Psoas muscle (tissue), 8 donors: Measurements from ENCODE around the gene AHRR. TPM values are rescaled to one million over a fixed set of nuclear protein-coding genes. Genes with fewer than 3 reads are reported as not detected.

Experiments
- ATAC-seq, 4 donors: fragments of 200-7000 bp; cut with Tn5 transposase; one replicate each; pipeline ENCODE4 v1.9.1; 2020; ENCODE audit warnings: moderate library complexity in 3 of 4, mild to moderate bottlenecking in 2 of 4
- DNase-seq, 2 donors: peaks; one replicate each; pipeline ENCODE4 v3.0.0-alpha.2; 2020
- H3K27ac ChIP-seq: fragments of 200-600 bp; one replicate; pipeline ENCODE4 v1.8.0; 2022
- H3K27me3 ChIP-seq, 3 donors: fragments of 200-600 bp in 1 of 3; one replicate each; pipeline versions ENCODE4 v1.6.1 to v1.8.0; 2013 to 2022; ENCODE audit warnings: low read length in 2 of 3, mild to moderate bottlenecking in 2 of 3, moderate library complexity in 1 of 3; ENCODE audit not compliant: insufficient read depth in 3 of 3
- H3K36me3 ChIP-seq, 2 donors: fragments of 200-600 bp in 1 of 2; one replicate each; pipeline versions ENCODE4 v1.6.1 to v1.8.0; 2013 to 2022; ENCODE audit warnings: low read depth in 1 of 2, mild to moderate bottlenecking in 1 of 2, moderate library complexity in 1 of 2; ENCODE audit not compliant: insufficient read depth in 1 of 2
- H3K4me1 ChIP-seq: fragments of 200-600 bp; one replicate; pipeline ENCODE4 v1.8.0; 2022
- H3K4me3 ChIP-seq: fragments of 200-600 bp; one replicate; pipeline ENCODE4 v1.8.0; 2022; ENCODE audit warnings: mild to moderate bottlenecking
- H3K9me3 ChIP-seq: fragments of 200-600 bp; one replicate; pipeline ENCODE4 v1.8.0; 2022
- WGBS, 3 donors: extraction: QIAGEN DNeasy Blood & Tissue Kit; methylation state at CpG; one replicate each; pipeline versions ENCODE4 v1.1.6 to v1.1.7; 2013; 5-methylcytosine and 5-hydroxymethylcytosine counted together
- intact Hi-C, 2 donors: fragments of 100-400 bp; cut with DNase I; formaldehyde crosslinking; loops; one replicate each; pipeline versions ENCODE4 v1.11.0 to v1.14.2; 2022
- polyA plus RNA-seq, 3 donors: library from polyadenylated mRNA; stranded (reverse); fragments of 200-250 nt; gene quantifications; one replicate each; pipeline ENCODE4 v1.2.3, GENCODE V29; 2013
- total RNA-seq, 4 donors: library from RNA; stranded (reverse); fragmentation: NEBNext Ultra II Directional in 2 of 4; extraction: Animal tissue kit (Norgen Biotek cat#: 25700) in 2 of 4; gene quantifications; one replicate each; pipeline versions ENCODE4 v1.2.1 to v1.2.4, GENCODE V29; 2021 to 2023
- TF ChIP-seq, protein P1 (sequence below): fragments of 200-600 bp; IDR thresholded peaks from one replicate; pipeline ENCODE4 v1.8.0; 2022; ENCODE audit warnings: antibody characterized with exemption
- donor health status: healthy with polysubstance abuse.
- donor health status: DM: no; HTN: no; CAD: no; lungs with moderate emphysema.
- donor health status: Bipolar disorder and iron deficiency.
- donor health status: healthy.
- donor health status: DM: yes; HTN: yes; CAD: no.
- donor health status: DM: no; HTN: no; CAD: no.
- donor health status: DM: no; HTN: no; CAD: no.
- donor health status: DM: yes; HTN: yes; CAD: no.

Gene AHRR
- total and polyA plus RNA-seq, 7 donors, result 0.10 to 7.4 (median 0.45) TPM

DNA sequence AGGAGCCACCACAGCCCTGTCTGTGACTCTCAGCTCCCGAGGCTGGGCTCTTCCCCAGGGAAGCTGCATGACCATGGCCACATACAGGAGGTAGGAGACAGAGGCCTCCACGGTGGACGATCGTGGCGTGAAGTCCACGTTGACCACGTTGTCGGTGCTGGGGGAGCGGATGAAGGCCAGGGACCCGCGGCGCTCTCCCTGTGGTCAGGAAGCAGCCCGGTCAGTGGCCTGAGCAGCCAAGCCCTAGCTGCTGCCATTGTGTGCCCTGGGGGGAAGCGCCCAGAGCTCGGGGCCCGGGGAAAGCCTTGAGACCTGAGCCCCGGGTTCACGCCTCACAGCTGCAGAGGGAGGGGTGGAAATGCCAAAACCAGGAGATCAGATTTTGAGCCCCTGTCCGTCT lies 155.7 kb downstream of the AHRR start:
- no peak overlapping the region for H3K27ac ChIP-seq
- no peaks in the 10 kb centered on the region for H3K9me3 ChIP-seq
- ATAC-seq (no peak), DNase-seq (no peak)
- H3K36me3 ChIP-seq, result no peaks in the 10 kb centered on the region
- H3K4me1 ChIP-seq, result peaks cover 9% of the 10 kb centered on the region
- 55 to 68% (median 61%) methylated on average over 19 of the region's 19 CpGs for WGBS, 3 donors
- no peak overlapping the region for H3K4me3 ChIP-seq
- intact Hi-C loops, result loop anchor here (10.0 kb wide), 1 partner anchor 138 kb away; the partner anchor contains the start of gene CEP72 (in 2 of the 2)
- H3K27me3 ChIP-seq, result peaks cover 0 to 69% (median 35%) of the 10 kb centered on the region in 3 donors
- TF ChIP-seq, protein P1, sequence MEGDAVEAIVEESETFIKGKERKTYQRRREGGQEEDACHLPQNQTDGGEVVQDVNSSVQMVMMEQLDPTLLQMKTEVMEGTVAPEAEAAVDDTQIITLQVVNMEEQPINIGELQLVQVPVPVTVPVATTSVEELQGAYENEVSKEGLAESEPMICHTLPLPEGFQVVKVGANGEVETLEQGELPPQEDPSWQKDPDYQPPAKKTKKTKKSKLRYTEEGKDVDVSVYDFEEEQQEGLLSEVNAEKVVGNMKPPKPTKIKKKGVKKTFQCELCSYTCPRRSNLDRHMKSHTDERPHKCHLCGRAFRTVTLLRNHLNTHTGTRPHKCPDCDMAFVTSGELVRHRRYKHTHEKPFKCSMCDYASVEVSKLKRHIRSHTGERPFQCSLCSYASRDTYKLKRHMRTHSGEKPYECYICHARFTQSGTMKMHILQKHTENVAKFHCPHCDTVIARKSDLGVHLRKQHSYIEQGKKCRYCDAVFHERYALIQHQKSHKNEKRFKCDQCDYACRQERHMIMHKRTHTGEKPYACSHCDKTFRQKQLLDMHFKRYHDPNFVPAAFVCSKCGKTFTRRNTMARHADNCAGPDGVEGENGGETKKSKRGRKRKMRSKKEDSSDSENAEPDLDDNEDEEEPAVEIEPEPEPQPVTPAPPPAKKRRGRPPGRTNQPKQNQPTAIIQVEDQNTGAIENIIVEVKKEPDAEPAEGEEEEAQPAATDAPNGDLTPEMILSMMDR, result no peak

DNA sequence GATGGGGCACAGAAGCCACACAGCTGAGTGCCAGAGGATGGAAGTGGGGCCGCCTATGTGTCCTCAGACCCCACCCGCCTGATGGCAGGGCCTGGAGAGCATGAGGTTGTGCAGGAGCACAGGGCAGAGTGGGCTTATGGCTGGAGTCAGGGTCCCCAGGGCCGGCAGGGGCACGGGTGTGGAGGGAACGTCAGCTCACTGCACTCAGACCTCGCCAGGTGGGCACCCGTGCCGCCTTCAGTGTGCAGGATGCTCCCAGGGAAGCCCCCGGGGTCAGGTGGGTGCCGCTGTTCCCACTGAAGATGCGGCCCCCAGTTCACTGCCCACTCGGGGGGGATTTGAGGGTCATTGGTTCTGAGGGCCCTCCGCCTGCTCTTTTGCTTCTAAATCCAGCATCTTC lies 156.4 kb downstream of the AHRR start:
- TF ChIP-seq, protein P1, result no peak
- H3K27ac ChIP-seq, result no peak overlapping the region
- H3K27me3 ChIP-seq, result peaks cover 0 to 76% (median 37%) of the 10 kb centered on the region in 3 donors
- ATAC-seq, result no peak
- WGBS, 3 donors, result 73 to 81% (median 77%) methylated on average over 12 to 13 of the region's 13 CpGs
- peaks cover 8% of the 10 kb centered on the region for H3K4me1 ChIP-seq
- no peak overlapping the region for H3K4me3 ChIP-seq
- H3K9me3 ChIP-seq, result no peaks in the 10 kb centered on the region
- intact Hi-C loops, result loop anchor here (10.0 kb wide), 1 partner anchor 137 kb away; the partner anchor contains the start of gene CEP72 (in 2 of the 2)
- no peaks in the 10 kb centered on the region for H3K36me3 ChIP-seq
- no peak for DNase-seq

DNA sequence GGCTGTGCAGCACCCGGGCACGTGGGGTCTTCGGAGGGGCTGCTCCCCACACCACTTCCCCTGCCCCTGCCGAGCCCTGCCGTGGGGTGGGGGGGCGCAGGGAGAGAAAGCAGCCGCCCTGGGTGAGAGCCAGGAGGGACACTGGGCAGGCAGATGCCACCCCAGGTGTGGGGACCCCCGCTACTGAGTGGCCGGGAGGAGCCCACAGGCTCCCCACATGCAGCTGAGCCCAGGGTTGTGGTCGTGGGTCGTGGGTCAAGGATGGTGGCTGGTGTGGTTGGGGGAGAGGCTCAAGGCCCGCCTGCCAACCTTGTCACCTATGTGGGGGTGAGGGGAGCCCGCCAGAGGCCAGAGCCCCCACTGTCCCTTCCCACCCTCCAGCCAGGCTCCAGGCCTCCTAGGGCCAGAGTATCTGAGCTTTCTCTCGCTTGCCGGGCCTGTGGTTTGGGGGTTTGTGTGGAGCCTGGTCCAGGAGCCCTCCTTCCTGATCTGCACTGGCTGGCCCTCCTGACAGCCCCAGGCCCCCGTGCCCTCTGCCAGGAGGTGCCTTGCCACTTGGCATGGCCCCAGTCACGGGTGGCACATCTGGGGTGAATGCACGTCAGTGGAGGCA lies 157.0 kb downstream of the AHRR start:
- 44 to 51% (median 47%) methylated on average over 14 to 17 of the region's 18 CpGs for WGBS, 3 donors
- DNase-seq, result no peak
- Histone ChIP-seq H3K36me3 (no peaks in the 10 kb centered on the region), H3K27ac (no peak overlapping the region), H3K27me3 (peaks cover 0 to 82% (median 37%) of the 10 kb centered on the region in 3 donors), H3K4me1 (peaks cover 8% of the 10 kb centered on the region), H3K4me3 (no peak overlapping the region), H3K9me3 (no peaks in the 10 kb centered on the region)
- no peak for ATAC-seq
- intact Hi-C loops, result loop anchor here (10.0 kb wide), 1 partner anchor 136 kb away; the partner anchor contains the start of gene CEP72 (in 2 of the 2)
- TF ChIP-seq, protein P1, result no peak

DNA sequence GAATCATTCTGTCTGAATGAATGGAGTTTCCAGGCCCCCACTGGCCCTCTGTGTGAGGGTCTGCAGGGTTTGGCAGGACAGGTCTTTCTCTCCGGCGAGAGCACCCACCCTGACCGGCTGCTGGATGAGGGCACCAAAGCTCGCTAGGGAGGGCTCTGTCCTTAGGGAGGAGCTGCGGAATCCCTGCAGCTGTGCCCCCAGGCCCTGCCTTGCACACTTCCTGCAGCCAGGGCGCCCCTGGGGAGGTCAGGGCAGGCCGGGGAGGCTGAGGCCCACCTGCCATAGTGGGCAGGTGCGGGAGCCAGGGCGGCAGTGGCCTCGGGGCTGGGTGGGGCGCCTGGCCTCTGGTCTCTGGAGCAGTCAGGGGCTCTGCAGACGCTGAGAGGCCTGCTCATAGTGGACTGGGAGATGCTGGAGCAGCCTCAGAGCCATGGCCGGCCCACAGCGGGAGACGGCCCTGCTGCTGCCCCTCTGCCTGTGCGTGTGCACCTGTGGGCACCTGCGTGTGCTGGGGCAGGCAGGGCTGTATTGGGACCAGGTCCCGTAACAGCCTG lies 157.5 kb downstream of the AHRR start:
- H3K36me3 ChIP-seq, result no peaks in the 10 kb centered on the region
- no peak for DNase-seq
- intact Hi-C loops, result loop anchor here (10.0 kb wide), 1 partner anchor 136 kb away; the partner anchor contains the start of gene CEP72 (in 2 of the 2)
- H3K27me3 ChIP-seq, result peaks cover 0 to 86% (median 37%) of the 10 kb centered on the region in 3 donors
- H3K27ac ChIP-seq, result no peak overlapping the region
- no peak overlapping the region for H3K4me3 ChIP-seq
- TF ChIP-seq, protein P1, result no peak
- peak in 2 of 4 donors; percentile 5 to 21 for ATAC-seq
- 52 to 61% (median 59%) methylated on average over 16 to 18 of the region's 18 CpGs for WGBS, 3 donors
- peaks cover 8% of the 10 kb centered on the region for H3K4me1 ChIP-seq
- no peaks in the 10 kb centered on the region for H3K9me3 ChIP-seq
